Measurements from ENCODE around the gene RAPH1.

The RAPH1 gene

DNA sequence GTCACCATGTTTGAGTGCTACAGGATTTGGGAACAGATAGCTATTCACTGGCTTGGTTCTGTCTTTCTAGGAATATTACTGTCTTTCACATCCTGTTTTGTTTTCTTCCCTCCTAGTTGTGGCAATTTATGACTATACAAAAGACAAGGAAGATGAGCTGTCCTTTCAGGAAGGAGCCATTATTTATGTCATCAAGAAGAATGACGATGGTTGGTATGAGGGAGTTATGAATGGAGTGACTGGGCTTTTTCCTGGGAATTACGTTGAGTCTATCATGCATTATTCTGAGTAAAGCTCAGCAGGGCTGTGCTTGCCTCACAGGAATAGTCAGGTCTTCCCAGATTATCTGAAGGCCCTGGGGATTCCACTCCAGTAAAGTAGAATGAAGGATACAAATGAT lies 108.0 kb downstream of the RAPH1 start:
- Histone ChIP-seq H3K27ac (no peak overlapping the region), H3K4me3 (no peak overlapping the region)
- TF ChIP-seq, protein P1, sequence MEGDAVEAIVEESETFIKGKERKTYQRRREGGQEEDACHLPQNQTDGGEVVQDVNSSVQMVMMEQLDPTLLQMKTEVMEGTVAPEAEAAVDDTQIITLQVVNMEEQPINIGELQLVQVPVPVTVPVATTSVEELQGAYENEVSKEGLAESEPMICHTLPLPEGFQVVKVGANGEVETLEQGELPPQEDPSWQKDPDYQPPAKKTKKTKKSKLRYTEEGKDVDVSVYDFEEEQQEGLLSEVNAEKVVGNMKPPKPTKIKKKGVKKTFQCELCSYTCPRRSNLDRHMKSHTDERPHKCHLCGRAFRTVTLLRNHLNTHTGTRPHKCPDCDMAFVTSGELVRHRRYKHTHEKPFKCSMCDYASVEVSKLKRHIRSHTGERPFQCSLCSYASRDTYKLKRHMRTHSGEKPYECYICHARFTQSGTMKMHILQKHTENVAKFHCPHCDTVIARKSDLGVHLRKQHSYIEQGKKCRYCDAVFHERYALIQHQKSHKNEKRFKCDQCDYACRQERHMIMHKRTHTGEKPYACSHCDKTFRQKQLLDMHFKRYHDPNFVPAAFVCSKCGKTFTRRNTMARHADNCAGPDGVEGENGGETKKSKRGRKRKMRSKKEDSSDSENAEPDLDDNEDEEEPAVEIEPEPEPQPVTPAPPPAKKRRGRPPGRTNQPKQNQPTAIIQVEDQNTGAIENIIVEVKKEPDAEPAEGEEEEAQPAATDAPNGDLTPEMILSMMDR (IDR thresholded peaks at IDR 0.05), result no peak
- DNase-seq (ENCODE audit: low spot score), result no peak

- DNase-seq (ENCODE audit: low spot score), result no peak
- Histone ChIP-seq H3K4me3 (no peak overlapping the region), H3K27ac (no peak overlapping the region)
- TF ChIP-seq, protein P1 (IDR thresholded peaks at IDR 0.05), result no peak
These were observed 116.8 kb downstream of the RAPH1 start for GRCh38 chr2:203418271-203418670.

GRCh38 chr2:203413796-203414195 lies 121.3 kb downstream of the RAPH1 start:
- DNase-seq (ENCODE audit: low spot score), result no peak
- TF ChIP-seq, protein P1 (IDR thresholded peaks at IDR 0.05), result no peak
- Histone ChIP-seq H3K4me3 (no peak overlapping the region), H3K27ac (no peak overlapping the region)

DNA sequence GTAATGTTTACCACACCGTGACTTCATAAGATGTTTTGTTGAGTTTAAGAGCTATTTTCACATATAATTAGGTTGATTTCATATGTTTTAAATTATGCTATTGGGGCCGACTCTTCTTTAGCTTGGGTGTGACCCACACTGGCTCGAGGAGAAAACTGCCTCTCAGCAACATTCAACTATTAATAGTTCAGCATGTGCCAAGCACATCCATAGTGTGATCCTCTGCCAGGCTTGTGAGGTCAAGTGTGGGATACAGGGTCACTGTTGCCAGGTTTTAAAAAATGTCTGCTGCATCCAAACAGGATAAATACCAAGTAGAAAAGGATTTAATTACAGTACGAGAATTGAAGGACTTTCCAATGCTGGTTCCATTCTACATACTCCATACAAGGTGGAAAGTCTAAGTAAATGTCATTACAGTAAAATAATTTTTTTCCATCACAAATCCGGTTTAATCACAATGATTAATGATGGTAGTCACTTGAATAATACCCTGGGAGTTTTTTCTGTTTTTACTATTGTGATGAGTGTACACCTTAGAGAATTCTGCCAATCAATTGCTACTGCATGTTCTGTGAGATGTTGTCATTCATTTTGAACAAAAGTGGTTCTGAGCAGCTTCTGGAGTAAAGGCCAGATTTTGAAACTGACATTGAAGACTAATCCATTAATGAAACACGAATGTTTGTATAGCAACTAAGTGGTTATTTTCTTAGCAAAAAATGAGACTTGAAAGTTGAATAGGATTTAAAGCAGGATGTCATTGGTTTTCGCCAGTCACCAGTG lies 122.4 kb downstream of the RAPH1 start:
- Histone ChIP-seq H3K27ac (no peak overlapping the region), H3K4me3 (no peak overlapping the region)
- no peak for DNase-seq (ENCODE audit: low spot score)
- TF ChIP-seq, protein P1 (IDR thresholded peaks at IDR 0.05), result no peak

DNA sequence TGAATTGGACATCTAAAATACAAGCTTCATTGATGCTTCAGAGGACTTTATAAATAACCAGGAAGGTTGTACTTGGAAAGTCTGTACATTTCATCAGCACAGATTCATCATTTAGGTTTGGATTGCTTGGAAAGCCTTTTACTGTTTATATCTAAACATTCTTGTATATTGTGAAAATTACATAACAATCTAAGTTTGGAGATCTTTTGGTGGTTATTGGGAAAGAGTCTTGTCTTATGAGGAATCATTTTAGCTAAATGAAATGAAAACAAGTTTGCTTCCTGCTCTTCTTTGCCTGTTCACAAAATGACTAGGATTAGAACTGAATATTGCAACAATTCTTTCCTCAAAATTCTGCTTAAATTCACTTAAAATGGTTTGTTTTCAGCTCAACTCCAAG lies 127.6 kb downstream of the RAPH1 start:
- no peak overlapping the region for H3K27ac ChIP-seq
- H3K4me3 ChIP-seq, result no peak overlapping the region
- TF ChIP-seq, protein P1 (IDR thresholded peaks at IDR 0.05), result no peak
- DNase-seq (ENCODE audit: low spot score), result no peak

- Histone ChIP-seq H3K4me3 (no peak overlapping the region), H3K27ac (no peak overlapping the region)
- no peak for DNase-seq (ENCODE audit: low spot score)
- TF ChIP-seq, protein P1 (IDR thresholded peaks at IDR 0.05), result no peak
These were observed 130.1 kb downstream of the RAPH1 start for GRCh38 chr2:203404996-203405395.

All from coronary artery (tissue), 2 donors.